Right lobe of liver (tissue), 4 donors: ENCODE measurements around the gene MAP3K5.

ENCODE experiments used
- POLR2A ChIP-seq: fragments of 450-650 bp; IDR thresholded peaks from one replicate; pipeline ENCODE4 v1.6.1; 2017; ENCODE audit warnings: antibody characterized with exemption, mild to moderate bottlenecking
- TF ChIP-seq, protein P1 (sequence below), 4 donors: fragments of 200-600 bp in 3 of 4; fragments of 450-650 bp in 1 of 4; IDR thresholded peaks; one replicate each; pipeline versions ENCODE4 v1.5.1 to v1.8.0; 2016 to 2022; ENCODE audit warnings: antibody characterized with exemption in 4 of 4, mild to moderate bottlenecking in 2 of 4
- donor health status: DM: no; HTN: no; CAD: no.
- donor health status: DM: no; HTN: no; CAD: no.
- donor health status: DM: no; HTN: yes; CAD: no.

DNA sequence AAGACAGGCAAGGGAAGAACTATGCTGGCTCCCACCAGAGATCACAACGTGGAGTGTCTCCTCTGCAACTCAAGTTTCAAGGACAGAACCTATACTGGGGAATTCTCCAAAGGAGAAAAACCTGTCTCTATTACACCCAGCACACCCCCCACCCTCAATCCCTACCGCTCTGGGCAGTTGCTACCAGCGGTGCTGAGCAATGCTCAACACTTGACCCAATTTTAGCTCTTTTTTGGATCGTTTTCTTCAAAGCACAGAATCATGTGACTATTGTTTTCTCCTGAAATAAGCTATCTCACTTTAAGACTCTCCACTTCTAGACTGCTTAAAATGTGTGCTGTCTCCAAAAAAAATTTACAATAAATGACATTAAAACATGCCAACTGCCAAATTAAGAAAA is 265.3 kb downstream of the MAP3K5 start:
- no peak for TF ChIP-seq POLR2A
- TF ChIP-seq, protein P1, sequence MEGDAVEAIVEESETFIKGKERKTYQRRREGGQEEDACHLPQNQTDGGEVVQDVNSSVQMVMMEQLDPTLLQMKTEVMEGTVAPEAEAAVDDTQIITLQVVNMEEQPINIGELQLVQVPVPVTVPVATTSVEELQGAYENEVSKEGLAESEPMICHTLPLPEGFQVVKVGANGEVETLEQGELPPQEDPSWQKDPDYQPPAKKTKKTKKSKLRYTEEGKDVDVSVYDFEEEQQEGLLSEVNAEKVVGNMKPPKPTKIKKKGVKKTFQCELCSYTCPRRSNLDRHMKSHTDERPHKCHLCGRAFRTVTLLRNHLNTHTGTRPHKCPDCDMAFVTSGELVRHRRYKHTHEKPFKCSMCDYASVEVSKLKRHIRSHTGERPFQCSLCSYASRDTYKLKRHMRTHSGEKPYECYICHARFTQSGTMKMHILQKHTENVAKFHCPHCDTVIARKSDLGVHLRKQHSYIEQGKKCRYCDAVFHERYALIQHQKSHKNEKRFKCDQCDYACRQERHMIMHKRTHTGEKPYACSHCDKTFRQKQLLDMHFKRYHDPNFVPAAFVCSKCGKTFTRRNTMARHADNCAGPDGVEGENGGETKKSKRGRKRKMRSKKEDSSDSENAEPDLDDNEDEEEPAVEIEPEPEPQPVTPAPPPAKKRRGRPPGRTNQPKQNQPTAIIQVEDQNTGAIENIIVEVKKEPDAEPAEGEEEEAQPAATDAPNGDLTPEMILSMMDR (IDR thresholded peaks at IDR 0.05), result no peak
